GM19395 (cell line): Measurements from ENCODE around the gene TIFAB.

ENCODE experiments used
- ATAC-seq: cut with Tn5 transposase; IDR thresholded peaks from one replicate; pipeline ENCODE4 v1.9.1; 2021; ENCODE audit warnings: mild to moderate bottlenecking, moderate library complexity; ENCODE audit not compliant: unreplicated experiment

The TIFAB gene

DNA sequence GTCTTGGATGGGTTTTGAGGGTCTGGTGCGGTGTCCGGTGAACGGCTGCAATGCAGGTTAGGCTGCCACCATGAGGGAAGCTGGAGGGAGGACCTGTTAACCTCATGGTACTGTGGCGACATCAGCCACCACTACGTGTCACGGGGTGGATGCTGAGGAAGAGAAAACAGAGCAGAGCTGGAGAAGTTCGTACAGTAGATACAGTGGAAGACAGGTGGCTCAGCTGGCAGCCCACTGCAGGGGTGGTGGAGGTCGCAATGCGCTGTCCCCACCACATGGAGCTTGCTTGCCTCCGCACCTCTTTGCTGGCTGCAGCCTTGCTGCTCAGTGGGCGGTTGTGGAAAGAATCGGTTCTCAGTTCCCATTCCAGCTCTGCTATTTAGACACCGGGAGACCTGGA lies 7.8 kb downstream of the TIFAB start:
- ATAC-seq, result no peak

DNA sequence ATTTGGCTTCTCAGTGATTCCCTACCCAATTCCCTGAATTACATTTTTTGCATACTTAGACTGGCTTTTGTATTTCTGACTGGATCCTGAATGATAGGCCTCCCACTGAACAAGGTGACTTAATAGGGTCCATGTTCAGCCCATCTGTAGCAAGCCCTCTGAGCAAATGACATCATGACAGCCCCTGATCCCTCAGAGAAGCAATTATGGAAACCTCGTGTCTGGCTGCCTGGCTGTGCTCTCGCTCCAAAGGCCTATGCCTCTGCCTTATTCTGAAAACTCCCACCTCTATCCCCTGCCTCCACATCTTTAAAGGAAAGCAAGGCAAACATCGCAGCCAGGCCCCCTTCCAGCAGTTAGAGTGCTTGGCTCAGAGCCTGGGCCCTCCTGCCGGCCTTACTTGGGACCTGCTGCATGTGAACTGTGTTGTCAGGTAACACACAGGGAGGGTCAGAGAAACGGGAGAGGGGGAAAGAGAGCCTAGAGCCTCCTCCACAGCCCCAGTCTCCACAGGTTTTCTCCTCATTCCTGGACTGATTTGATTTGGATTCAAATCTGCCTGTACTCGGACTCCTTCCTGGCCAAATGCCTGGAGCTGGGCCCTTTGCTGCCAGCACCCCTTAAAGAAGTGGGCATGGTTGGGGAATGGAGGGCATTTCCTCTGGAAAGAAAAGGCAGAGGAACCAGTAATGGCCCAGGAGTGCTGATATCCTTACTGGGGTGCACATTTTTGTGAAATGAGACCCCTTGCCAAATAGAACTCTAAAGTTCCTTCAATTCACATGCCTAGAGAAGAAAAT lies 8.8 kb downstream of the TIFAB start:
- no peak for ATAC-seq

DNA sequence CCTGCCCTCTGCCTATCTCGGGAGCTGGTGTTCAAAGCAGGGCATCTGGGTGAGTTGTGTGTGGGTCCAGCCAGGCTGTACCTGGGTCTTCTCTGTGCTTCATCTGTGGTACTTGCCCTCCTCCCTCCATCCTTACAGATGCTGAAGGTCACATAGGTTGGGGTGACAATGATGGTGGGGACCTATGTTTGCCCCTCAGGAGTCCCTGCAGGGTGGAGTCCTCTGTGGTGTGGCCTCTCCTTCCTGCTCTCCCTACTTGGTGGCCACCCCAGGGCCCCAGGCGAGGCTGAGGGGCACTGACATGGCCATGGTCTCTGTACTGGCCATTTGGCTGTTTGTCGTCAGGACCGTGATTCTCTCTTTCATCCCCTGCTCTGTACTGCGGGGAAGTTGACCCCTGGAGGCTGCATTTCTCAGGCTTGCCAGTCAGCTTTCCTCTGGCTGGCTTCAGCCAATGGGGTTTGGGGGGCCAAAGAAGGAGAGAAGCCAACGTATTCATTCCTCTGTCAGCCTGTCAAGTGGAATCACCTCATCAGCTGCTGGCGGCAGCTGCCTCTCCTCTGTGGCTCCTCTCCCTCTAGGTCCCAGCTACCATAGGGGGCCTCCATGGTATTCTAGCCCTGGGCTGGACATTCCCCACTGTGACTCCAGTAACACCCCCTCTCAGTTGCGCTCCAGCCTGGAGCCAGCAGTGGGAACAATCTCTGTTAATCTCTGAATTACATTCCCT lies 9.6 kb downstream of the TIFAB start:
- no peak for ATAC-seq

DNA sequence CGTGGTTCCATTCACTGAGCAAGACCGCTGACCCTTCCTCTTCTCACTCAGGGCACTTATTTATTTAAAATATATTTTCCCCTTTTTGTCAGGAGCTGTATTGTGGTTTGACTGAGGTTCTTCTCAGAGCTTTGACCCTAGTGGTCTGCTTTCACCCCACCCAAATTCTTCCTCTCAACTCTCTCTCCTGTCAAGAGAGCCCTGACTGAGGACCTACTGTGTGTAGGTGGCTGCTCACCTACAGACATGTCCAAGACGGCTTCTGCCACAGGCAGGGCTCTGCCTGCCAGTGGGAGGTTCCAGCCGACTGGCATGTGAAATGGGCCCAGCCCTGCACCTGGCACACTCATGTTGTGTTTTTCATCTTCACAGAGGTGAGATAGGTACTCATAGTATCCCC lies 10.2 kb downstream of the TIFAB start:
- ATAC-seq, result no peak

DNA sequence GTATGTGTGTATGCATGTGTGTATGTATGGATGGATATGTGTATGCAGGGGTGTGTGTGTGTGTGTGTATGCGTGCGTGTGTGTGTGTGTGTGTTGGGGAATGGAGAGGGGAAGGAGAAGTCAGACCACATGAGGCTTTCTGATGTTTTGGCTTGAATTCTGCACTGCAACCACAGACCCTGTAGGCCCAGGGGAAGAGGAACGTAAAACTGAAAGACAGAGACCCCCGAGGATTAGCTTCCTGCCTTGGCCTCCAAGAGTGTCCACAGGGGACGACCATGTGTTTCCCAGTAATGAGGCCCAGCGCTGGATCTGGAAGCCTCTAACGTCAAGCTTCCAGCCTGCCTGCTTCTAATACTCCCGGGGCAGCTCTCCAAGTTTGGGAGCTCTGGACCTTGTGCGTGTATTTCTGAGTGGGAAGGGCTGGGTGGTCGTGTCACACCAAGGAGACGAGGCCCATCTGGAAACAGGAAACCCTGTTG lies 10.8 kb downstream of the TIFAB start:
- ATAC-seq, result no peak

DNA sequence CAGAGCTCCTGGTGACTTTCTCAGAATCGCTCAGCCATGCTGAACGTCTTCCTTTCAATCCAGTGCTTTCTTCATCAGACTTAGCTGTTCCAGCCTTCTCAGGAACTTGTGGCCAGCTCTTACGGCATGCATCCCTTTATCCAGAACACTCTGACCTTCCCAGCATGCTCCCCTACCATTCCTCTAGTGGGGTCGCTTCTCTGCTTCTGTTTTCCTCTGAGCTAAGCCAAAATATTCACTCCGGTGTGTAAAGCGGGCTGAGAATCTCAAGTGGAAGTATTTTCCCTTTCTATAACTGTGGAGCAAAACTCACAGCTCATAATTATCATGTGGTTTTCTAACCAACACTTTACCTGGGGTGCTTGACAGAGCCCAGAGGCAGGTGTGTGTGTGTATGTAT lies 11.2 kb downstream of the TIFAB start:
- no peak for ATAC-seq

DNA sequence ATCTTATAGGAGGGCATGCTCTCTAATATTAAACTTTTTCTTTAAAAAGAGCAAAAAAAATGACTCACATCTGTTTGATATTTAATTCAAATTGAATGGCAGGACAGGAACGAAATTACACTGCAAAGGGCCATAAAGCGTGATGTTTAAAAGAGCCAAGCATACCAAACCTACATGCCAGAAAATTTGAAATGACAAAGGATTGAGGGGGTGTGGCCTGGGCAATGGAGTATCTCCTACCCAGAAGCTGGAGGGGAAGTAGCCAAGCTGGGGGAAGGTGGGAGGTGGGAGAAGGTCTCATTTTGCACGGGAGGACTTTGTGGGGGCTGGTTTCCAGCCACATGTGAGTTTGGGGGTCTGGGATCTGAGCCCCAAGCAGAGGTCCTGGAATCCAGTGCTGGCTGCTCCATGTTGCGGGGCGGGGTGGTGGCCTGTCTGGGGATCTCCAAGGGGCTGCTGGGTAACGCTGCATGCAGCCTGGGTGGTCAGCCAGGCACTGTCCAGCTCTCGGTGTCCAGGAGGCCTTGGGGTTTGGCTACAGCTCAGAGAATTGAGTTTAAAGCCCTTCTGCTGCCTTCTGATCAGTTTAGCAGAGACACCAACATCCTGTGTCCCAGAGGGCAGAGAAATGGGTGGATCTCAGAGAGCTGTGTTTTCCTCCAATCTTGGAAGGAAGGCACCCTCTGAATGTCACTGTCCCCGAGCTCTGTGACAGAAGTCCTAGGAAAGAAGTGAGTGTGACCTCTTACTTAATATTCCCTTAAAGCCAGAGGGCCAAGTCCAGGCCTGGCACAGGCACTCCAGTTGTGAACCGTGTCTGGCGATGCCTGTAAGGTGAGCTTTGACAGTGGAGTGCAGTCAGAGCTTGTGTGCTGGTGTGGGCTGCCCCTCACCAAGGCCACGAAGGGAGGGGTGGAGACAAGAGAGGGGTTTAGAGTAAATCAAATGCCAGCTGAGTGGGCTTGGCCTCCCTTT lies 12.6 kb downstream of the TIFAB start:
- ATAC-seq, result no peak

DNA sequence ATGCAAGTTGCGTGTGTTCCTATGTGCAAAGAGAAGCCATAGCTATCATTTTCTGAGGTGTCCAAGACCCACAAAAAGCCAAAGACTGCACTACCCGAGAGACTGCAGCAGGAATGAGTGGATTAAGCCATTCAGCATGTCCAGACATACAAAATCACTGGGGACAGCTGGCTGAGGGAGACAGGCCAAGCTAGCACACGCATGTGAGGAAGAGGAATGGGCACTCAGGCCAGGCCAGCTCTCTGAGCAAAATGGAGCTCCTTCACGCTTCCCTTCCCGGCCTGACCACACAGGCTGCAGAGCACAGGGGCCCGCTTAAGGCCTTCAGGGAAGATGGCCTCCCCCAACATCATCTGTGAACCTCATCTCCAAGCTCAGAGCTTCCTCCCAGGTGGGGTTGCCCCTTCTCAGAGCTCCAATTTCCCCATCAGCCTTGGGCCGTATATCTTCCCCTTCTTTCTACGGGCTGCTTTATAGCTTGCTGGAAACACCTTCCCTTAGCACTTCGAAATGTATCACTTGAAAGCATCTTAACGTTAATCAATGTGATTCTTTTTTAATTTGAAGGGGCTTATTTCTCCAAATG lies 13.4 kb downstream of the TIFAB start:
- no peak for ATAC-seq

DNA sequence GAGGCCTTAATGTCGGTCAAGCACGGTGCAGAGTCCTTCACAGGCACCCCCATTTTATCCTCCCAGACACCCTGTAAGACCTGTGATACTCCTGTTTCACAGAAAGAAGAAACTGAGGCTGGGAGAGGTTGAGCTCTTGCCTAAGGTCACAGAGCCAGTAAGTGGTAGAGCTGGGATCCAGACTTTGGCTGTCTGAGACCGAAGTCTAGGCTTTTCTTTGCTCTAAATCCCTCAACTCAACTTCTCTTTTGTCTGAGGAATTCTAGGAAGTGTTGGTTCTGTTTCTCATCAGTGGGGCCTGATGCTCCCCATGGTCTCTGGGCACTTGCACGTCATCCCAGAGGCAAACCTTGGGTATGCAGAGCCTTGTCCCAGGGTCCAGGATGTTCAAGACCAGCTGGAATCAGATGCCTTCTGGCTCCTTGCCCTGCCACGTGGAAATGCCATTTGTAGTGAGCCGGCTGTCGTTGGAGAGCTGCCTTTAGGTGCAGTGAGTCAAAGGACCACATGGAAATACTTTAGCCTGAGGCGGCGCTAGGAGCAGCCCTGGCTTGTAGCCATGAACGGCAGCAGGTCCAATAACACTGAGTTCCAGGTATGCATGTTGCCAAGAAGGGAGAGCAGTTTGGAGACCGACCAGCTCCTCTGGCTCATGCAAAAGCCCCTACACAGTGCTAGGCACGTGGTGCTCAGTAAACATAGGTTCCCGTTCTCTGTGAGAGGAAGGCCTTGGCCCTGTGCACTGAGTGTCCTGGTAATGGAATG lies 14.2 kb downstream of the TIFAB start:
- ATAC-seq, result no peak

DNA sequence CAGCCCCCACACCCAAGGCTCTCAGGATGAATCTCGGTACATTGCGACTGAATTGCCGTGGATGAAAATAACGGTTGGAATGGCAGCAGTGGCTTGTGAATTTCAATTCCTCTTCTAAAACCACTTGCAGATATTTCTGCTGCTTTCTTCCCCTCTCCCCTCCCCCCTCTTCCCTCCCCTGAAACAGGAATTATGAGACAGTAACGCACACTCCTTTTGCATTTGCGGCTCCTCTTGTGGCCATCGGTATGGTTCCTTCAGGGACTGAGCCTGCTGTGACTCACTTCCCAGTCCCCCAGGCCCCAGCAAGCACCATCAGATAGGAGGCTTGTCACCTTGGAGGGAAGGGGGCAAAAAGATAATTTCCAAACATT lies 14.7 kb downstream of the TIFAB start:
- ATAC-seq, result peak; percentile 38

DNA sequence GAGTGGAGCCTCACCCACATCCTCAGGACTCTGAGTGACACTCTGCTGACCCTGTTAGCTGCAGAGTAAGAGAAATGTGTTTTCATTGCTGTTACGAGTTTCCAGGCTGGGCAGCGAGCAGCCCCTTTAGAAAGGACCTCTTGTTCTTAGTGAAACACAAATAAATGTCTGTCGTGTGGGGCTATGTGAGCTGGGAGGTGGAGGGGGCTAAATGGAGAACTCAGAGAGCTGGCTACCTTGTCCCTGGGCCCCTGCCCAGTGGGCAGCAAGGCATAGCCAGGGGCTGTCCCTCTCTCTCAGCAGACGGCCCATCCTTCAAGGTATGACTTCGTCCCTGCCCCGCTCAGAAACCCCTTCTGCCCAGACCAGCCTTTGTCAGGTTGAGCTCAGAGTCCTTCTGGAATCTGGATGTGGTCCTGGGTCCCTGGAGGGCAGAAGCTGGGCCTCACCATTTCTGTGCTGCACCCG lies 15.2 kb downstream of the TIFAB start:
- ATAC-seq, result peak; percentile 53

DNA sequence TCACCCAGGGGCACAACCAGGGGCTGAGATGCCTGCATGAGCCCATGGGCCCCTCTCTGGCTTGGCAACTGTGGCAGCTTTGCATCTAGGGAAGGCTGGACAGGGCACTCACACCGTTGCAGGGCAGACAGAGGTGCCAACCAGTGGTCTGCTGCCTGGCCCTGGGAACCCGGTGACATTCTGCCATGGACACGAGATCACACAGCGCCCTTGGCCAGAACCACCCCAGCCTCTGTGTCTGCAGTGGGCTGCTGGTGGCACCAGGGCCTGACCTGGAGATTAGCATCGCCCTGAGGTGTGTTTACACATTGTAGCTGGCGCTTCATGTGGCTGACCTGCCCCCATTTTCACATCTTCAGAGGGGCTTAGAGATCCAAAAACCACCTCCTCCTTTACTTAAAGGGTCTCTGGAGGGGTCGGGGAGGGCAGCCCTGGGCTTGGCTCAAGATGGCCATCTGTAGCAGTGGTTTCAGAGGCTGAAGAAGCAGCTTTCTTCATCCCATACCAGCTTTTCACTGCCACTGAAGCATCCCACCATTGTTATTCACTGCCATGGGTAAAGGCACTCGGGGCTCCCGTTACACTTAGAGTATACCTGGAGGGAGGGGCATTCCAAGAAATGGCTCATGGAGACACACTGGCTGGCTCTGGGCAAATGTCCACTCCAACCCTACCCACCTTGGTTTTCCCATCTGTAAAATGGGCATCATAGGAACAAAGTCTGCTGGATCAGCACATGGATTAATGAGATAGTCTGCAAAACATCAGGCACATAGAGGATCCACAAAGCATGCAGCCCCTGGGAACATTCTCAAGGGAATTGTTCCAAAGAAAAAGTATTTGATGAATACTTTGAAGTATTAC lies 16.5 kb downstream of the TIFAB start:
- no peak for ATAC-seq

DNA sequence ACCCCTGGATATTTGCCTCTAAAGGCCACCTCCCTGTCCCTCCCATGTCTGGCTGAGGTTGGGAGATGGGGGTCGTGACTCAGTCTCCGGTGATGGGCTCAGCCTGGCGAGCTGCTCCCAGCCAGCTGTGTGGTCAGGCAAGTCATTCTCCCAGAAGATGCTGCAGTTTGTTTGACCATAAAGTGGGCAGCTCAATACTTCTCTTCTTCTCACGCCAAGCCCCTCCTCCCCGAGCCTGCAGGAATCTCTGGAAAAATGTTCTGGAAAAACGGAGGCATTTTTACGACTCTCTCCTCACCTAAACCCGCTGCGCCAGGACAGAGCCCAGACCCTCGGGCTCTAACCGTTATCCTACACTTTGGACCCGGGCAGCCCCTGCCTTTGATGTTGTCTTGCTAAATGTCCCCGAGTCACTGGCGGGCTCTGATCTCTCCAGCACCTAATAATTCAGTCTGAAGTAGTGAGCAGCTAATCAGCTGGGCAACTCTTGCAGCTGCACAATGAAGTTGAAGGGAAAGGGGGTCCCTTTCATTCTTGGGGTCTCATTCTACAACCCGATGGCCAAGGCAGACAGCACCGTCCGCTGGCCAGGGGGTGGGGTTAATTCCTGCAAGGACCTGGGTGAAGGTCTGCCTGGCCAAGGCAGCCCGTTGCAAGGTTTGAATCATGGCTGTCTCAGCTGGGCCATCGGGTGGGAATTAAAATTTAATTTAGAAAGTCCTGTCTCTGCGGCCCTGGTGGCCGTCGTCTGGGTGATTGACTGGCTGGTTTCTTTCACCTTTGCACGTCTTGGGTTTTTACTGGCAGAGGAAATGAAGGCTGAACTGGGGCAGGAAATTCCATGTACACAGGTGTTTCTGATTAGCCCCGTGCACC lies 17.3 kb downstream of the TIFAB start:
- ATAC-seq, result no peak

DNA sequence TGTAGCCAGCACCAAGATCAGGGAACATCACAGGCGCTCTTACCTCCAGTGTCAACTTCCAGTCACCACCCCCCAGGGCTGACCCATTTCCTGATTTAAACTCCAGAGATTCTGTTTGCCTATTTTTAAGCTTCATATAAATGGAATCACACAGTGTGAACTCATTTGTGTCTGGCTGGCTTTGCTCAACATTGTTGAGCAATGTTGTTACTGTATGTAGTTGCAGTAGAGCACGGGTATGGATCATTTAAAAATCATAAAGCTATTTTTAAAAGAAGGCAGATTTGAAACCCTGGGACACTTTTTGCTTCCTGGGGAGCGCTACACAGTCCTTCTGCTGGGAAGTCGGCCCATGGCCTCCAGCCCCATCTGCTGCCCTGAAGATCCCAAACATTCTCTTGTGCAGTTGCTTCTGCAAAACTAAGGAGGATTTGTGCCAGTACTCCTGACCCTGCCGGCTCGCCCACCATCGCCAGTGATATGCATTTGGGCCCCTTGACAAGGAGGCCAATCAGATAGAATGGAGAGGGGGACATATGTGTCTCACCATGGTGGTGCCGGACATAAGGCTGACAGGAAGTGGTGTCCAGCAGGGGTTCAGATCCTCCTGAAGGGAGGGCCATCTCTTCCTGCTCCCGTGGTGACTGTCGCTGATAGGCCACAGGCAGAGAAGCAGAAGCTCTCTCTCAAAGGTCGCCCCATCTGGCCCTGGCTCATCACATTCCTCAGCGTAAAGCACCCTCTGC lies 18.3 kb downstream of the TIFAB start:
- ATAC-seq, result no peak

DNA sequence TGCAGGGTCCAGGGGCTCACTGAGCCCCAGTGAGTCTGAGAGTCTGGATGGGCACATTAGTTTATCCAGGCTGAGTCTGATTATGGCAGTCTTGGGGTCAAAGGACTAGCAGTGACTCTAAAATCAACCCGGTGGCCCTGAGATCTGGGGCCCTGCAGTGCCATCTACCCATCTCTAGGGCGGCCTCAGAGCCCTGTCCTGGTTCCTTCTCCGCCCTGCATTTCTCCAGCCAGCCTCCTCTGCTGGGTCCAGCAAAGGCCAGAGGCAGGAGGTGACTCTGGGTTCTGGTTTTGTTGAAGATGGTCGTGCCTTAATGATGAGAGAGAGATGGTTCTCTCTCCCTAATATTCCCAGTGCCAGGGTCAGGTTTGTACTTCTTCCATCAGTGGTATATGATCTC lies 20.0 kb downstream of the TIFAB start:
- no peak for ATAC-seq

DNA sequence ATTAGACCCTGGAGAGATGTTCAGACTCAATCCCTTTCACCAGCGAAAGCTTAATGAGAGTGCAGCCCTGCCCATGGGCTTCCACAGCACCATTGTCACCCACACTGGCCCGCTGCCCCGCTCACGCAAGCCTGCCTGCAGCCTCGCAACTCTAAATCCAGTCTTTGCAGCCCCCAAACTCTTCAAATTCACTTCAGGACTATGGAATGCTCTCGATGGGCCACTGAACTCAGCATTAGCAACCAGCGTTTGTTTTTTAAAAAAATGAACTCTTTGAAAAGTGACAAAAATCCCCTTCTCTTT lies 22.1 kb downstream of the TIFAB start:
- no peak for ATAC-seq

DNA sequence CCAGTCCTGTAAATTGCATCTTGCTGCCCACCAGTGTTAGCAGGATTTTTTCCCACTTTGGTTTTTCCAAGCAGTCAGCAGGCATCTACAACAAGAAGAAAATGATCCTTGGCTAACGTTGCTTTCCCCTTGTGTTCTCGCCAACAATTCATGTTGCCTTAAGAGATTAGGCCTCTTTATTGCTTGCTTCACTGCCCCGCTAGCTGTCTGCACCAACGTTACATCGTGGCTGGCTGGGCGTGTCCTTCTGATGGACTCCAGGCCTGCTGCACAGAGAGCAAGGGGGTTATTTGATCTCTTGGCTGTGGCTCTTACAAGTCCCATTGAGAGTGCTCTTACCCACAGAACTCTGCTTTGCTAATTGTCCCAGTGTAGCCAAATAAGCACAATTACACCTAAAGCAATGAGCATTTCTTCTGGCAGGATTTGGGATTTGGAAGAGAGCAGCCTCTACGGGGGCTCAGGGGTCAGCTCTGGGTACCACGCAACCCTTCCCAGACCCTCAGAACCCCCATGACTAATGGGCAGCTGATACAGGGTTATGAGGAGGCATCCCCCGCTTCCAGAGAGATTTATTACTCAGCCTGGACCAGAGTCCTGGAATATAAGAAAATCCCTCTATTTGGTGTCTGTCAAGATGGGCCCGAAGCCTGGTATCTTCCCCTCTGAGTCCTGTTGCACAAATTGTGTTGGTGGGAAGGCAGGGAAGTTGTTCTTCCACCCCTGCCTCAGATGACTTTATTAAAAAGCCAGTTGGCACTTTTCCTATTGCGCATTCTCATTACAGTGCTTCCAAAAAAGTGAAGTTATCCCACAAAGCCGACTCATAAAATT lies 22.6 kb downstream of the TIFAB start:
- no peak for ATAC-seq
